Stimulated activated CD4-positive, alpha-beta T cell treated with anti-CD3 and anti-CD28 coated beads, Interleukin-1b, Interleukin-23, amount 100 ng/mL, for 1 hour (primary cell): Measurements from ENCODE around the gene SCN4A.
"Not testable (repeated sequence)": the region's sequence is repeated elsewhere in the genome, so short reads cannot be mapped to it uniquely, and the experiment has no call there.

Experiments
- DNase-seq, 2 donors: peaks; one replicate each; pipeline ENCODE4 v3.0.0-alpha.2; 2020; ENCODE audit warnings: low read depth in 2 of 2

The SCN4A gene

GRCh38 chr17:63916566-63917185 is 56.0 kb downstream of the SCN4A start:
- DNase-seq: no peak

- not testable (repeated sequence) for DNase-seq
Measured at GRCh38 chr17:63915753-63916152, 57.0 kb downstream of the SCN4A start.

- no peak for DNase-seq
Measured at GRCh38 chr17:63914471-63914870, 58.2 kb downstream of the SCN4A start.

DNA sequence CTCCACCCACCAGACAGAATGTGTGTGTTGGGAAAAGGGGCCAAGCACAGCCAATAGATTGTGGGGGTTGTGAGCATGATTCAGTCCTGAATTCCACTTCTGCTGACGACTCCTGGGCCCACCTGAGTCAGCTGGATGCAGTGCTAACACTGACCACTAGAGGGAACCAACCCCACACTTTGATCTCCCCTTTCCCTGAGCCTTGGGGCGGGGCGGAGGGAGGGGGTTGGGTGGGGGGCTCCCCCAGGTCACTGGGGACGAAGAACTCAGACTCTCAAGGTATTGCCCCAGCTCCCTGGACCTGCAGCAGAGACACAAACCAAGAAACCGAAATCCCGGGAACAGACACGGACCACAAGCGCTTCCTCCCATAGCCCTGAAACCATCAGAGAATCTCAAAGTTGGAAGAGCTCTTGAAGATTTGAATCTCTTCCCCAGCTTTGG is 61.0 kb downstream of the SCN4A start:
- DNase-seq: peak; percentile 27 to 62

DNA sequence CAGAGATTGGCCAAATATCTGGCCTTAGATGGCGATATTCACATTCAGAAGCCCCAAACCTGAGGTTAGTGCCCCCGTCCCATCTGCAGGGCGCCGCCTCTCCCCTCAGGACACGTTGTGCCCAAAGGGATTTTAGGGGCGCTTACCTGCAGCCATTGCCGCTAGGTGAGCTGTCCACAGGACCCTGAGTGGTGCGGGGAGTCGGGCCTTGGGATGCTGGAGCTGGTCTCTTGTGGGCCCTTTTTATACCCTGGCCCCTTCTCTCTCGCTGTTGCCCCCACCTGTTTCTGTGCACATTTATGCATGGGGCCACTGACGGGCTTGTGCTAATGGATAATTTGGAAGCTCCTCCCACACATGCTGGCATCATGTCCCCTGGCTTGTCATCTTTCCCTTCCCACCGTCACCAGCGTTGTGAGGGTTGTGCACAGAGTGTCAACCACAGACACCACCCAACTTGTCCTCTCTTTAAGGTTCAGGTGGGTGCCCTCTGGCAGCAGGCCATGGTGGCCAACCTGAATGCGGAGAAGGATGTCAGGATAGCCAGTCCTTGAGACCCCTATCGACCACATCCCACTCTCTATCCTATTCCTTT is 61.6 kb downstream of the SCN4A start, which contains the start of gene CSHL1:
Gene CSHL1, minus strand, starts transcription at position 218 of the 595 bp plus-strand sequence. Its CDS starts 62 bp downstream, at position 156.
- DNase-seq: no peak

- DNase-seq: no peak
Measured at GRCh38 chr17:63910096-63910495, 62.6 kb downstream of the SCN4A start.

- not testable (repeated sequence) for DNase-seq
Measured at GRCh38 chr17:63909586-63909985, 63.1 kb downstream of the SCN4A start.

- not testable (repeated sequence) for DNase-seq
Measured at GRCh38 chr17:63907161-63907778, 65.4 kb downstream of the SCN4A start.

GRCh38 chr17:63904796-63905195 is 67.9 kb downstream of the SCN4A start:
- DNase-seq: not testable (repeated sequence)

GRCh38 chr17:63903787-63904201 is 68.9 kb downstream of the SCN4A start:
- DNase-seq: not testable (repeated sequence)

GRCh38 chr17:63901971-63902370 is 70.7 kb downstream of the SCN4A start:
- DNase-seq: not testable (repeated sequence)

GRCh38 chr17:63898899-63899798 is 73.6 kb downstream of the SCN4A start:
- not testable (repeated sequence) for DNase-seq

DNA sequence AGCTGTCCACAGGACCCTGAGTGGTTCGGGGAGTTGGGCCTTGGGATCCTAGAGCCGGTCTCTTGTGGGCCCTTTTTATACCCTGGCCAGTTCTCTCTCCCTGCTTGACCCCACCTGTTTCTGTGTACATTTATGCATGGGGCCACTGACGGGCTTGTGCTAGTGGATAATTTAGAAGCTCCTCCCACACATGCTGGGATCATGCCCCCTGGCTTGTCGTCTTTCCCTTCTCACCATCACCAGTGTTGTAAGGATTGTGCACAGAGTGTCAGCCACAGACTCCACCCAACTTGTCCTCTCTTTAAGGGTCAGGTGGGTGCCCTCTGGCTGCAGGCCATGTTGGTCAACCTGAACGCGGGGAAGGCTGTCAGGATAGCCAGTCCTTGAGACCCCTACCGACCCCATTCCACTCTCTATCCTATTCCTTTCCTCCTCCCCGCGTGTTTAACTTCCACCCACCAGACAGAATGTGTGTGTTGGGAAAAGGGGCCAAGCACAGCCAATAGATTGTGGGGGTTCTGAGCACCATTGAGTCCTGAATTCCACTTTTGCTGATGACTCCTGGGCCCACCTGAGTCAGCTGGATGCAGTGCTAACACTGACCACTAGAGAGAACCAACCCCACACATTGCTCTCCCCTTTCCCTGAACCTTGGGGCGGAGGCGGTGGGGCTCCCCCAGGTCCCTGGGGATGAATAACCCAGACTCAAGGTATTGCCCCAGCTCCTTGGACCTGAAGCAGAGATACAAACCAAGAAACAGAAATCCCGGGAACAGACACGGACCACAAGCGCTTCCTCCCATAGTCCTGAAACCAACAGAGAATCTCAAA is 76.0 kb downstream of the SCN4A start, which contains the start of gene CSH1:
Gene CSH1, minus strand, starts transcription at position 51 of the 831 bp plus-strand sequence. CDS start 63 bp downstream, outside the sequence.
- not testable (repeated sequence) for DNase-seq

GRCh38 chr17:63894821-63895220 is 77.9 kb downstream of the SCN4A start:
- DNase-seq: not testable (repeated sequence)

- DNase-seq: not testable (repeated sequence)
Measured at GRCh38 chr17:63894021-63894420, 78.7 kb downstream of the SCN4A start.

GRCh38 chr17:63892316-63893037 is 80.2 kb downstream of the SCN4A start:
- DNase-seq: not testable (repeated sequence)

DNA sequence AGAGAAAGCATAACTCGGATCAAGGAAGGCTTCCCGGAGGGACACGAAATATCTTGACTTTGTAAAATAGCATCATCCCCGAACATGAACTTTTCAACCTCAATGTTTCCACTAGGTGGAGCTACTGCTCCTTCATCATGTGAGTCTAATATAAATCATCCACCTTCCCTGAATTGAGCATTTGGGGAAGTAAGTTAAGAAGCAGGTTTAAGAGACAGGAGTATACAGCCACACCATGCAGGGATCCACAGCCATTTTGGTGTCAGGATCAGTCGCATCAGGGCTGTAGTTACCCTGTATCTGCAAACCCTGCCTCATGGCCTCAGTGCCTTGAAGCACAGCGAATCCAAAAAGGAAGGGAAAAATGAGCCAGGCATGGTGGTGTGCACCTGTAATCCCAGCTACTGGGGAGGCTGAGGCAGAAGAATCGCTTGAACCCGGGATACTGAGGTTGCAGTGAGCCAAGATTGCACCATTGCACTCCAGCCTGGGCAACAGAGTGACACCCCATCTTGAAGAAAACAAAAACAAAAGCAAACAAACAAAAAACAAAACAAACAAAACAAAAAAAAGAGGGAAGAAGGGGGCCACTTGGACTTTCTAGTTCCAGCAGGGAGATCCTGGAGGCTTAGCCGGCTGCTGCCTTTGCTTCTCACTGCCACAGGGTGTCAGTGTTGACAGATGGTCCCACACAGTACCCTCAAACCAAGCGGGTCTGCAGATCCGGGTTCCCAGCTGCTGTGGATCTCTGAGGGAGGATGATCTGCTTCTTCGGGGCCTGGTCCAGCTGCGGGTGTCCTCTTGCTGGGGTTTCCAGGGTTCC is 83.5 kb downstream of the SCN4A start:
- not testable (repeated sequence) for DNase-seq
